Prostate gland (tissue), 2 donors: ENCODE measurements around the gene FBXL17.

Experiments used
- POLR2A ChIP-seq: fragments of 450-650 bp; IDR thresholded peaks from one replicate; pipeline ENCODE4 v1.6.1; 2016; ENCODE audit warnings: antibody characterized with exemption, mild to moderate bottlenecking
- POLR2AphosphoS5 ChIP-seq: sonication (generic); formaldehyde crosslinking; IDR thresholded peaks from one replicate; pipeline ENCODE4 v1.6.1; 2017; ENCODE audit warnings: antibody characterized with exemption
- TF ChIP-seq, protein P1 (sequence below), 4 experiments: fragments of 200-600 bp in 2 of 4; fragments of 450-650 bp in 2 of 4; sonication (generic) in 2 of 4; IDR thresholded peaks; 1 replicate in 3 of 4; 2 replicates in 1 of 4; pipeline ENCODE4 v1.5.1; 2016 to 2019; ENCODE audit warnings: antibody characterized with exemption in 4 of 4, mild to moderate bottlenecking in 2 of 4, moderate library complexity in 2 of 4

DNA sequence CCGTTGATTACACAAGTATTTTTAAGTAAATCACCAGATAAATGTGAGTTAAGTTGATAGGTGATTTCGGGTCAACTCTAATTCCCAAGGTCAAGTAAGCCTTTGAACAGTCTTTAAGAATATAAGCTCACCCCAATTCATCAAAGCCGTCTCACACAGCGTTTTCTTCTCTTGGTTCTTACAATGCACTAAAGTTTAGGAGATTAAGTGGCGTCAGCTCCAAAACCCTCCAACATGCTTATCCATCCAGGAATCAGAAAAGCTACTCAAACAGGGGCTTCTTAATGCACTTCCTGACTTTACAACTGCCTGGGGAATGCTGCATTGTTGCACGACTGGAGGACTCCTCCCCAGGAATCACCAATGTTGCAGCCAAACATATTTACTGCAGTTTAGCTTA is 505.0 kb downstream of the FBXL17 start:
- TF ChIP-seq, protein P1, sequence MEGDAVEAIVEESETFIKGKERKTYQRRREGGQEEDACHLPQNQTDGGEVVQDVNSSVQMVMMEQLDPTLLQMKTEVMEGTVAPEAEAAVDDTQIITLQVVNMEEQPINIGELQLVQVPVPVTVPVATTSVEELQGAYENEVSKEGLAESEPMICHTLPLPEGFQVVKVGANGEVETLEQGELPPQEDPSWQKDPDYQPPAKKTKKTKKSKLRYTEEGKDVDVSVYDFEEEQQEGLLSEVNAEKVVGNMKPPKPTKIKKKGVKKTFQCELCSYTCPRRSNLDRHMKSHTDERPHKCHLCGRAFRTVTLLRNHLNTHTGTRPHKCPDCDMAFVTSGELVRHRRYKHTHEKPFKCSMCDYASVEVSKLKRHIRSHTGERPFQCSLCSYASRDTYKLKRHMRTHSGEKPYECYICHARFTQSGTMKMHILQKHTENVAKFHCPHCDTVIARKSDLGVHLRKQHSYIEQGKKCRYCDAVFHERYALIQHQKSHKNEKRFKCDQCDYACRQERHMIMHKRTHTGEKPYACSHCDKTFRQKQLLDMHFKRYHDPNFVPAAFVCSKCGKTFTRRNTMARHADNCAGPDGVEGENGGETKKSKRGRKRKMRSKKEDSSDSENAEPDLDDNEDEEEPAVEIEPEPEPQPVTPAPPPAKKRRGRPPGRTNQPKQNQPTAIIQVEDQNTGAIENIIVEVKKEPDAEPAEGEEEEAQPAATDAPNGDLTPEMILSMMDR (IDR thresholded peaks at IDR 0.05), result no peak
- TF ChIP-seq POLR2A (no peak), POLR2AphosphoS5 (no peak)
